ENCODE data around the gene IRF9.

Gene IRF9

DNA sequence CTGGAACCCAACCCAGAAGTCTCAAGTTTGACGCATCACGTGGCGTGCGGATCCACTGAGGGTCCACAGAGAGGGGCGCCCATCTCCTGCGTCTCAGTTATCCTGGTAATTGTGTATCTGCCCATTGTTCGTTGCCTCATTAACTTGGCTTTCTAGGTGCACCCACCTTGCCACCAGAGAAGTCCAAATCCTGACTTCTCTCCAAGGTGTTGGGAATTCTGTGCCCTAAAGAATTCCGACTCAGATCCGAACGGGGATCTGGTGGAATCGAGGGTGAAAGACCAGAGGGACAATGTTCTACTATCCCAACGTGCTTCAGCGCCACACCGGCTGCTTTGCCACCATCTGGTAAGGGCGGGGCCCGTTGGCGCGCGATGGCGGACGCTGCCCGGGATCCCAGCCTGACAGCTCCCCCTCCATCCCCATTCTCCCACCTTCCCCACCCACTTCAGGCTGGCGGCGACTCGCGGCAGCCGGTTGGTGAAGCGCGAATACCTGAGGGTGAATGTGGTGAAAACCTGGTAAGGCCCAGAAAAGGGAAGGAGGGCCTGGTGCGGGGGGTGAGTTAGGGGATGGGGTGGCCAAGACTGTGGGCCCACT lies 11.3 kb downstream of the IRF9 start:
- Histone ChIP-seq H3K4ac (ENCODE audit: low read length) (no peak overlapping the region), H3K27me3 (ENCODE audit: control insufficient read depth in 3 of 3, insufficient read depth in 3 of 3, low read depth in 1 of 3, low read length in 3 of 3) (no peaks in the 10 kb centered on the region), H4K8ac (ENCODE audit: low read depth, low read length) (no peak overlapping the region), H2BK120ac (ENCODE audit: low read depth, low read length) (no peak overlapping the region), H3K23ac (ENCODE audit: low read depth, low read length, poor library complexity) (peak overlapping the region; percentile 61), H2AK5ac (ENCODE audit: low read depth, low read length) (peak overlapping the region; percentile 99), H2AFZ (ENCODE audit: low read length) (no peak overlapping the region), H3K36me3 (replicated peaks in 1 of 2; ENCODE audit: control insufficient read depth in 2 of 2, insufficient read depth in 2 of 2, low read length in 2 of 2) (peaks cover 5 to 23% of the 10 kb centered on the region in 2 donors), H3K9ac (ENCODE audit: low read depth, low read length, poor library complexity) (peak overlapping the region; percentile 82), H3K79me1 (ENCODE audit: low read depth, low read length) (peaks cover 9% of the 10 kb centered on the region), H2BK15ac (ENCODE audit: low read length) (peak overlapping the region; percentile 65), H3K18ac (ENCODE audit: low read length) (peak overlapping the region; percentile 96), H3K27ac (replicated peaks; ENCODE audit: low read length) (peak overlapping the region; percentile 63), H3K14ac (ENCODE audit: low read length) (peak overlapping the region; percentile 85), H3K4me3 (ENCODE audit: low read length in 2 of 2) (peak overlapping the region; percentile 1 to 91), H3K4me1 (ENCODE audit: control insufficient read depth in 2 of 2, insufficient read depth in 1 of 2, low read depth in 1 of 2, low read length in 2 of 2) (peaks cover 0 to 8% of the 10 kb centered on the region in 2 donors), H4K91ac (ENCODE audit: low read depth, low read length, poor library complexity) (no peak overlapping the region), H3K4me2 (ENCODE audit: insufficient read depth, low read length, poor library complexity, severe bottlenecking) (peak overlapping the region; percentile 92), H2BK5ac (ENCODE audit: low read length) (no peak overlapping the region), H3K9me3 (replicated peaks in 1 of 2; ENCODE audit: control insufficient read depth in 2 of 2, insufficient read depth in 1 of 2, low read depth in 1 of 2, low read length in 2 of 2) (no peaks in the 10 kb centered on the region), H2BK12ac (ENCODE audit: low read length) (peak overlapping the region; percentile 24)
- WGBS, 2 donors (ENCODE audit: extremely low coverage in 2 of 2, insufficient read length in 2 of 2, insufficient replicate concordance in 1 of 2) = no CpG with 5 or more reads among the region's 30 CpGs
- no peak for DNase-seq (ENCODE audit: low spot score)

DNA sequence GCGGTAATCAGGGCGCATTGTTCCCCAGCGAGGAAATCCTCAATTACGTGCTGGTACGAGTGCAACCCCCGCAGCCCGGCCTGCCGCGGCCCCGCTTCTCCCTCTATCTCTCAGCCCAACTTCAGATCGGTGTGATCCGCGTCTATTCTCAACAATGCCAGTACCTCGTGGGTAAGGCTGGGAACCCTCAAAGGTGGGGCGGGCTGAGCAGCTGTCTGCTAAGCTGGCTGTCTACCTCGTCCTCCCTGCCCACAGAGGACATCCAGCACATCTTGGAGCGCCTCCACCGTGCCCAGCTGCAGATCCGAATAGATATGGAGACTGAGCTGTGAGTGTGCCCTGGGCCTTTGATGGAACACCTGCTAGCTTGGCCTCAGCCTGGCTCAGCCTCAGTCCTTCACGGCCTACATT lies 11.8 kb downstream of the IRF9 start:
- DNase-seq (ENCODE audit: low spot score) = no peak
- Histone ChIP-seq H4K91ac (ENCODE audit: low read depth, low read length, poor library complexity) (no peak overlapping the region), H3K9ac (ENCODE audit: low read depth, low read length, poor library complexity) (peak overlapping the region; percentile 64), H3K4ac (ENCODE audit: low read length) (no peak overlapping the region), H3K4me2 (ENCODE audit: insufficient read depth, low read length, poor library complexity, severe bottlenecking) (peak overlapping the region; percentile 92), H2BK120ac (ENCODE audit: low read depth, low read length) (no peak overlapping the region), H3K23ac (ENCODE audit: low read depth, low read length, poor library complexity) (peak overlapping the region; percentile 61), H3K14ac (ENCODE audit: low read length) (peak overlapping the region; percentile 9), H3K9me3 (replicated peaks in 1 of 2; ENCODE audit: control insufficient read depth in 2 of 2, insufficient read depth in 1 of 2, low read depth in 1 of 2, low read length in 2 of 2) (no peaks in the 10 kb centered on the region), H3K36me3 (replicated peaks in 1 of 2; ENCODE audit: control insufficient read depth in 2 of 2, insufficient read depth in 2 of 2, low read length in 2 of 2) (peaks cover 7 to 26% of the 10 kb centered on the region in 2 donors), H3K27ac (replicated peaks; ENCODE audit: low read length) (no peak overlapping the region), H3K79me1 (ENCODE audit: low read depth, low read length) (peaks cover 9% of the 10 kb centered on the region), H3K4me1 (ENCODE audit: control insufficient read depth in 2 of 2, insufficient read depth in 1 of 2, low read depth in 1 of 2, low read length in 2 of 2) (peaks cover 0 to 8% of the 10 kb centered on the region in 2 donors), H3K27me3 (ENCODE audit: control insufficient read depth in 3 of 3, insufficient read depth in 3 of 3, low read depth in 1 of 3, low read length in 3 of 3) (no peaks in the 10 kb centered on the region), H2AFZ (ENCODE audit: low read length) (no peak overlapping the region), H2AK5ac (ENCODE audit: low read depth, low read length) (peak overlapping the region; percentile 99), H2BK15ac (ENCODE audit: low read length) (peak overlapping the region; percentile 65), H2BK5ac (ENCODE audit: low read length) (no peak overlapping the region), H4K8ac (ENCODE audit: low read depth, low read length) (no peak overlapping the region), H3K18ac (ENCODE audit: low read length) (no peak overlapping the region), H2BK12ac (ENCODE audit: low read length) (no peak overlapping the region), H3K4me3 (ENCODE audit: low read length in 2 of 2) (peak overlapping the region in 1 of 2 donors; percentile 91)
- no CpG with 5 or more reads among the region's 20 CpGs for WGBS, 2 donors (ENCODE audit: extremely low coverage in 2 of 2, insufficient read length in 2 of 2, insufficient replicate concordance in 1 of 2)

DNA sequence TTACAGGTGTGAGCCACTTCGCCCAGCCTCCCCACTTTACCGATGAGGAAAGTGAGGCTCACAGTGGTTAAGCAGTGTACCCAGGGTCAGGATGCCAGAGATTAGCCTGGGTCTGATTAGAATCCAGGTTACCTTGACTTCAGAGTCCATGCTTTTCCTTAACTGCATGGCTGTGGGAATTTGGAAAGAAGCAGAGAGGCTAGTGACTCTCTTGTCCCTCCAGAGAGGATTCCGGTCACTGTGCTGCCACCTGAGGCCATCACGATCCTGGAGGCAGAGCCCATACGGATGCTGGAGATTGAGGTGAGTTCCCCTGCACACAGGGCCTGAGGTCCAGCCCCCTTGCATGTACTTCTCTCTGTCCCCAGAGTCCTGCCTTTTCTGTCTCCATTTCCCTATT lies 15.5 kb downstream of the IRF9 start:
- no peak overlapping the region for H3K23ac ChIP-seq (ENCODE audit: low read depth, low read length, poor library complexity)
- H2BK120ac ChIP-seq (ENCODE audit: low read depth, low read length) = no peak overlapping the region
- H2AFZ ChIP-seq (ENCODE audit: low read length) = no peak overlapping the region
- peaks cover 14% of the 10 kb centered on the region for H3K79me1 ChIP-seq (ENCODE audit: low read depth, low read length)
- H2AK5ac ChIP-seq (ENCODE audit: low read depth, low read length) = no peak overlapping the region
- no peak overlapping the region for H4K91ac ChIP-seq (ENCODE audit: low read depth, low read length, poor library complexity)
- no peak overlapping the region for H3K4me2 ChIP-seq (ENCODE audit: insufficient read depth, low read length, poor library complexity, severe bottlenecking)
- no peak for DNase-seq (ENCODE audit: low spot score)
- peaks cover 0 to 8% of the 10 kb centered on the region in 2 donors for H3K4me1 ChIP-seq (ENCODE audit: control insufficient read depth in 2 of 2, insufficient read depth in 1 of 2, low read depth in 1 of 2, low read length in 2 of 2)
- no peak overlapping the region for H2BK5ac ChIP-seq (ENCODE audit: low read length)
- no peaks in the 10 kb centered on the region for H3K9me3 ChIP-seq (replicated peaks in 1 of 2; ENCODE audit: control insufficient read depth in 2 of 2, insufficient read depth in 1 of 2, low read depth in 1 of 2, low read length in 2 of 2)
- peak overlapping the region; percentile 17 for H3K27ac ChIP-seq (replicated peaks; ENCODE audit: low read length)
- H2BK12ac ChIP-seq (ENCODE audit: low read length) = no peak overlapping the region
- no peak overlapping the region for H4K8ac ChIP-seq (ENCODE audit: low read depth, low read length)
- H3K18ac ChIP-seq (ENCODE audit: low read length) = no peak overlapping the region
- H3K36me3 ChIP-seq (replicated peaks in 1 of 2; ENCODE audit: control insufficient read depth in 2 of 2, insufficient read depth in 2 of 2, low read length in 2 of 2) = peaks cover 45 to 60% of the 10 kb centered on the region in 2 donors
- no peak overlapping the region for H3K4ac ChIP-seq (ENCODE audit: low read length)
- no peaks in the 10 kb centered on the region for H3K27me3 ChIP-seq (ENCODE audit: control insufficient read depth in 3 of 3, insufficient read depth in 3 of 3, low read depth in 1 of 3, low read length in 3 of 3)
- no peak overlapping the region for H3K9ac ChIP-seq (ENCODE audit: low read depth, low read length, poor library complexity)
- WGBS, 2 donors (ENCODE audit: extremely low coverage in 2 of 2, insufficient read length in 2 of 2, insufficient replicate concordance in 1 of 2) = no CpG with 5 or more reads among the region's 5 CpGs
- no peak overlapping the region for H2BK15ac ChIP-seq (ENCODE audit: low read length)
- no peak overlapping the region for H3K14ac ChIP-seq (ENCODE audit: low read length)
- H3K4me3 ChIP-seq (ENCODE audit: low read length in 2 of 2) = no peak overlapping the region

DNA sequence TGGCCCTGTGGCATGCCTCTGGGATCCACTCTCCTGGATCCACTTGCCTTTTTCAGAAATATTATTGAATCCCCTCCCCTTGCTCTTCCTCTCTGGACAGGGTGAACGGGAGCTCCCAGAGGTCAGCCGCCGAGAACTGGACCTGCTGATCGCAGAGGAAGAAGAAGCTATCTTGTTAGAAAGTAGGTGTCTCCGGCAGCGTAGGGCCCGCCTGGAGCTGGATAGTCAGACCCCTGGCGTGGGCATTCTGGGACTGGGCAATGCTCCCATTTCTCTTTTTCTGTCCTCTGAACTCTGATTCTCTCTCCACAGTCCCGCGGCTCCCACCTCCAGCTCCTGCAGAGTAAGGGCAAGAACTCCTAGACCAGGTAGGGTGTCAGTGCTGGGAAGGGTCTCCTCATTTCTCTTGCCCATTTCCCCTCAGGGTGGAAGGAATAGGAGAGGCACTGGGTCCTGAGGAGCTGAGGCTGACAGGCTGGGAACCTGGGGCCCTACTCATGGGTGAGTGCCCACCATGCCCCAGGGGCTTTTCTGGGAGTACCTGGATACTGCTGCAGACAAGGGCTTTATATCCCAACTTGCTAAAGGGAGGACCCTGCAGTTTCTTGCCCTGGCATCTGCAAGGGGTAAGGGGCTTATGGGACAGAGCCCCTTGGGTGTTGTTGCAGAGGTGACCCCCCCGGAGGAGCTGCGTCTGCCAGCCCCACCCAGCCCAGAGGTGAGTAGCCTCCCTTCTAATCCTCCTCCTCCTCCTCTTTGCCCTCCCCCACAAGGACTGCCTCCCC lies 16.2 kb downstream of the IRF9 start:
- H3K4me2 ChIP-seq (ENCODE audit: insufficient read depth, low read length, poor library complexity, severe bottlenecking) = no peak overlapping the region
- no CpG with 5 or more reads among the region's 12 CpGs for WGBS, 2 donors (ENCODE audit: extremely low coverage in 2 of 2, insufficient read length in 2 of 2, insufficient replicate concordance in 1 of 2)
- peak overlapping the region; percentile 39 for H2BK5ac ChIP-seq (ENCODE audit: low read length)
- no peak overlapping the region for H2BK15ac ChIP-seq (ENCODE audit: low read length)
- H3K27ac ChIP-seq (replicated peaks; ENCODE audit: low read length) = no peak overlapping the region
- H3K9me3 ChIP-seq (replicated peaks in 1 of 2; ENCODE audit: control insufficient read depth in 2 of 2, insufficient read depth in 1 of 2, low read depth in 1 of 2, low read length in 2 of 2) = no peaks in the 10 kb centered on the region
- H3K18ac ChIP-seq (ENCODE audit: low read length) = no peak overlapping the region
- no peak overlapping the region for H3K4ac ChIP-seq (ENCODE audit: low read length)
- no peak overlapping the region for H3K14ac ChIP-seq (ENCODE audit: low read length)
- peaks cover 0 to 7% of the 10 kb centered on the region in 2 donors for H3K4me1 ChIP-seq (ENCODE audit: control insufficient read depth in 2 of 2, insufficient read depth in 1 of 2, low read depth in 1 of 2, low read length in 2 of 2)
- DNase-seq (ENCODE audit: low spot score) = no peak
- no peaks in the 10 kb centered on the region for H3K27me3 ChIP-seq (ENCODE audit: control insufficient read depth in 3 of 3, insufficient read depth in 3 of 3, low read depth in 1 of 3, low read length in 3 of 3)
- no peak overlapping the region for H2BK12ac ChIP-seq (ENCODE audit: low read length)
- no peak overlapping the region for H4K8ac ChIP-seq (ENCODE audit: low read depth, low read length)
- H3K79me1 ChIP-seq (ENCODE audit: low read depth, low read length) = peaks cover 11% of the 10 kb centered on the region
- peaks cover 51 to 64% of the 10 kb centered on the region in 2 donors for H3K36me3 ChIP-seq (replicated peaks in 1 of 2; ENCODE audit: control insufficient read depth in 2 of 2, insufficient read depth in 2 of 2, low read length in 2 of 2)
- no peak overlapping the region for H4K91ac ChIP-seq (ENCODE audit: low read depth, low read length, poor library complexity)
- no peak overlapping the region for H3K9ac ChIP-seq (ENCODE audit: low read depth, low read length, poor library complexity)
- no peak overlapping the region for H2AFZ ChIP-seq (ENCODE audit: low read length)
- no peak overlapping the region for H3K4me3 ChIP-seq (ENCODE audit: low read length in 2 of 2)
- no peak overlapping the region for H2AK5ac ChIP-seq (ENCODE audit: low read depth, low read length)
- no peak overlapping the region for H3K23ac ChIP-seq (ENCODE audit: low read depth, low read length, poor library complexity)
- H2BK120ac ChIP-seq (ENCODE audit: low read depth, low read length) = no peak overlapping the region
